MM.1S (cell line): ENCODE data around the gene RAPGEF4.

Source experiments
- DNase-seq: peaks from one replicate; pipeline ENCODE4 v3.0.0-alpha.2; 2015
- H2AFZ ChIP-seq: fragments of 300-600 bp; sonication (generic); 2 replicates; pipeline ENCODE4 v1.6.0; 2016; ENCODE audit warnings: antibody characterized with exemption, low read length
- H3F3A ChIP-seq: fragments of 300-600 bp; sonication (generic); 2 replicates; pipeline ENCODE4 v1.6.1; 2016; ENCODE audit warnings: mild to moderate bottlenecking, antibody characterized with exemption, low read length, moderate library complexity, mixed read lengths; ENCODE audit not compliant: insufficient read depth
- H3K27ac ChIP-seq: fragments of 300-600 bp; sonication (generic); 2 replicates; pipeline ENCODE4 v1.5.1; 2016; ENCODE audit warnings: mild to moderate bottlenecking, low read length
- H3K27me3 ChIP-seq: fragments of 300-600 bp; sonication (generic); replicated peaks from 2 replicates; pipeline ENCODE4 v1.6.0; 2016; ENCODE audit warnings: low read length; ENCODE audit not compliant: insufficient read depth
- H3K36me3 ChIP-seq: fragments of 300-600 bp; sonication (generic); replicated peaks from 2 replicates; pipeline ENCODE4 v1.6.1; 2016; ENCODE audit warnings: mild to moderate bottlenecking, low read length, mixed read lengths; ENCODE audit not compliant: insufficient read depth
- H3K4me1 ChIP-seq: fragments of 300-600 bp; sonication (generic); 2 replicates; pipeline ENCODE4 v1.6.1; 2016; ENCODE audit warnings: low read length, mixed read lengths
- H3K4me2 ChIP-seq: fragments of 300-600 bp; sonication (generic); 2 replicates; pipeline ENCODE4 v1.6.0; 2016; ENCODE audit warnings: low read depth, low read length
- H3K4me3 ChIP-seq: fragments of 300-600 bp; sonication (generic); 2 replicates; pipeline ENCODE4 v1.5.1; 2016; ENCODE audit warnings: low read length, mixed read lengths
- H3K79me2 ChIP-seq: fragments of 300-600 bp; sonication (generic); 2 replicates; pipeline ENCODE4 v1.6.1; 2016; ENCODE audit warnings: mixed run types, low read length, mixed read lengths
- H3K9ac ChIP-seq: fragments of 300-600 bp; sonication (generic); 2 replicates; pipeline ENCODE4 v1.6.1; 2016; ENCODE audit warnings: low read length, mixed read lengths
- H3K9me2 ChIP-seq: fragments of 300-600 bp; sonication (generic); replicated peaks from 2 replicates; pipeline ENCODE4 v1.6.1; 2016; ENCODE audit warnings: mild to moderate bottlenecking, low read length, mixed read lengths; ENCODE audit not compliant: insufficient read depth
- H3K9me3 ChIP-seq: fragments of 300-600 bp; sonication (generic); replicated peaks from 2 replicates; pipeline ENCODE4 v1.6.1; 2016; ENCODE audit warnings: mild to moderate bottlenecking, low read length, mixed read lengths; ENCODE audit not compliant: insufficient read depth
- H4K20me1 ChIP-seq: fragments of 300-600 bp; sonication (generic); 2 replicates; pipeline ENCODE4 v1.6.1; 2016; ENCODE audit warnings: mild to moderate bottlenecking, low read length, moderate library complexity, mixed read lengths; ENCODE audit not compliant: insufficient read depth
- EZH2 ChIP-seq: fragments of 300-600 bp; sonication (generic); optimal IDR thresholded peaks from 2 replicates; pipeline ENCODE3; 2017; ENCODE audit warnings: low read depth, mild to moderate bottlenecking, antibody characterized with exemption, low read length, mixed read lengths
- EZH2phosphoT487 ChIP-seq: fragments of 300-600 bp; sonication (generic); IDR thresholded peaks from 2 replicates; pipeline ENCODE4 v1.6.1; 2018; ENCODE audit warnings: antibody characterized with exemption, low read length
- TF ChIP-seq, protein P1 (sequence below): fragments of 300-600 bp; sonication (generic); IDR thresholded peaks from 2 replicates; pipeline ENCODE4 v1.5.1; 2016; ENCODE audit warnings: antibody characterized with exemption, low read length, mixed read lengths

RAPGEF4 gene

DNA sequence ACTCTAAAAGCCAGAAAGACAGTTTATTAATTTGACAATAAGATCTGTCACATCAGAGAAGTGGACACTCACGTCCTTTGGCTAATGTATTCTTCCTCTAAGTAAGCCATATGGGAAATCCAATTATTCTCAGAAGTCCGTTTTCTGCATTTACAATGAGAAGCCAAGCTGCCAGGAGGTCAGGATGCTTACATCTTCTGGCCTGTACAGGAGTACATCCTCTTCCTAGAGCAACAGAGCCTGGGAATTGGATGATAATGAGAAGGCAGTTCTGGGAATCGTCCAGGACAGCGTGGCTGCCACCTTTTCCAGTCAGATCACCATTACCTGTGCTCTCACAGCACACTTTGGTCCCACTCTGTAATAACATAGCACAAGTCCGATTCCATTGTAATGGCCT lies 5.2 kb downstream of the RAPGEF4 start:
- H3K9me3 ChIP-seq: no peaks in the 10 kb centered on the region
- no peaks in the 10 kb centered on the region for H3K4me1 ChIP-seq
- no peak overlapping the region for H3K4me3 ChIP-seq
- H3K27me3 ChIP-seq: no peaks in the 10 kb centered on the region
- no peaks in the 10 kb centered on the region for H4K20me1 ChIP-seq
- H3K27ac ChIP-seq: no peak overlapping the region
- no peaks in the 10 kb centered on the region for H3K9me2 ChIP-seq
- no peaks in the 10 kb centered on the region for H3F3A ChIP-seq
- DNase-seq: no peak
- no peak overlapping the region for H3K9ac ChIP-seq
- no peak overlapping the region for H3K4me2 ChIP-seq
- TF ChIP-seq, protein P1, sequence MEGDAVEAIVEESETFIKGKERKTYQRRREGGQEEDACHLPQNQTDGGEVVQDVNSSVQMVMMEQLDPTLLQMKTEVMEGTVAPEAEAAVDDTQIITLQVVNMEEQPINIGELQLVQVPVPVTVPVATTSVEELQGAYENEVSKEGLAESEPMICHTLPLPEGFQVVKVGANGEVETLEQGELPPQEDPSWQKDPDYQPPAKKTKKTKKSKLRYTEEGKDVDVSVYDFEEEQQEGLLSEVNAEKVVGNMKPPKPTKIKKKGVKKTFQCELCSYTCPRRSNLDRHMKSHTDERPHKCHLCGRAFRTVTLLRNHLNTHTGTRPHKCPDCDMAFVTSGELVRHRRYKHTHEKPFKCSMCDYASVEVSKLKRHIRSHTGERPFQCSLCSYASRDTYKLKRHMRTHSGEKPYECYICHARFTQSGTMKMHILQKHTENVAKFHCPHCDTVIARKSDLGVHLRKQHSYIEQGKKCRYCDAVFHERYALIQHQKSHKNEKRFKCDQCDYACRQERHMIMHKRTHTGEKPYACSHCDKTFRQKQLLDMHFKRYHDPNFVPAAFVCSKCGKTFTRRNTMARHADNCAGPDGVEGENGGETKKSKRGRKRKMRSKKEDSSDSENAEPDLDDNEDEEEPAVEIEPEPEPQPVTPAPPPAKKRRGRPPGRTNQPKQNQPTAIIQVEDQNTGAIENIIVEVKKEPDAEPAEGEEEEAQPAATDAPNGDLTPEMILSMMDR: no peak
- TF ChIP-seq EZH2 (no peak), EZH2phosphoT487 (no peak)
- no peaks in the 10 kb centered on the region for H3K79me2 ChIP-seq
- H2AFZ ChIP-seq: no peak overlapping the region
- no peaks in the 10 kb centered on the region for H3K36me3 ChIP-seq

DNA sequence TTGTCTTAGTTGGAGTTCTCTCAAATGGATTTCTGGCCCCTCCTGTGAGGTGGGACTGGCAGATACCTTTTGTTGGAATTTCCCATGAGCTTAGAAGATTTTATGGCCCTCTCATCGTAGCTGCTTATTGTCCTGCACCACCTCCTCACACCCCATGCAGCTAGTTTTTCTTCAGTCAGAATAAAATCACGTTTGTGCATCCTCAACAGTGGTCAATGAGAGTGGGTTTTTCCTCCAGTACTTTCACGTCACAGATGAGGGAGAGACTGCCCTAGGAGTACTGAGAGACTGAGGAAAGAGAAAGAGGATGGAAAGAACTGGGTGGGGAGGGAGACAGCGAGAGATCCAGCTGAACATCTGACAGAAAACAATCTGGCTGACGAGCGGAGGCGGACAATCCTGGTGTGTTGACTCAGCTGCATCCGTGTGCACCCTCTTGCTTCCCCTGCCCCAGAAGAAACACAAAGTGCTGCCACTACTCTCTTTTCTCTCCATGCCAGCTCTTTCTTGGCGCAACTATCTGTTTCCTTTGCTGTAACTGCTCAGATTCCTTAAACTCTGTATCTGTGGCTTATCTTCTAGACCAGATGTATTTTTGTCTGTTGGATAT lies 7.4 kb downstream of the RAPGEF4 start:
- H3K27ac ChIP-seq: no peak overlapping the region
- H4K20me1 ChIP-seq: no peaks in the 10 kb centered on the region
- H3K36me3 ChIP-seq: no peaks in the 10 kb centered on the region
- TF ChIP-seq EZH2phosphoT487: no peak
- TF ChIP-seq EZH2: no peak
- TF ChIP-seq, protein P1: no peak
- H3K4me1 ChIP-seq: no peaks in the 10 kb centered on the region
- DNase-seq: no peak
- no peak overlapping the region for H3K4me3 ChIP-seq
- H3K27me3 ChIP-seq: no peaks in the 10 kb centered on the region
- H3F3A ChIP-seq: no peaks in the 10 kb centered on the region
- no peaks in the 10 kb centered on the region for H3K79me2 ChIP-seq
- no peak overlapping the region for H3K4me2 ChIP-seq
- no peak overlapping the region for H3K9ac ChIP-seq
- H3K9me3 ChIP-seq: no peaks in the 10 kb centered on the region
- H2AFZ ChIP-seq: no peak overlapping the region
- H3K9me2 ChIP-seq: no peaks in the 10 kb centered on the region

DNA sequence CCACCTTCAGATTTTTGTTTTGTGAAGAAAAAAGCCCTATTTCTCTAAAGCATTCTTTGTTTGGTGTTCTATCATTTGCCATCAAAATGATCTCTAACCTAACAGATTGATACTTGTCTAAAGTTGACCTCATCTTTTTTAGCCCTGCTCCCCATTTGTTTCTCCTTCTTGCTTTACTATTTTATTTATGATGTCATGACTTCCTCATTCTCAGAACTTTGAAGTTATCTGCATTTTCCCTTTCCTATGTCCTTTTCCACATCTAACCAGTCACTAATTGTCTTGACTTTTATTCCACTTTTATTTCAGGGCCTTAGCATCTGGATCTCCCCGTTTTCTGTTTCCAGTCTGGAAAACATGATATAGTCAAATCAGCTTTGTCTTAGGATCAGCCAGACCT lies 8.3 kb downstream of the RAPGEF4 start:
- Histone ChIP-seq H3K27ac (no peak overlapping the region), H3K9me2 (no peaks in the 10 kb centered on the region), H2AFZ (no peak overlapping the region), H3K36me3 (no peaks in the 10 kb centered on the region), H3K4me3 (no peak overlapping the region), H3K4me2 (no peak overlapping the region), H3F3A (no peaks in the 10 kb centered on the region), H3K9me3 (no peaks in the 10 kb centered on the region), H3K4me1 (no peaks in the 10 kb centered on the region), H4K20me1 (no peaks in the 10 kb centered on the region), H3K27me3 (no peaks in the 10 kb centered on the region), H3K79me2 (no peaks in the 10 kb centered on the region), H3K9ac (no peak overlapping the region)
- DNase-seq: no peak
- TF ChIP-seq, protein P1: no peak
- no peak for TF ChIP-seq EZH2
- TF ChIP-seq EZH2phosphoT487: no peak
